Measurements from ENCODE around the gene NTM. TPM values are rescaled to one million over a fixed set of nuclear protein-coding genes. Genes with fewer than 3 reads are reported as not detected.
A peak's percentile ranks its signal among the peaks of the same experiment; 100 is the strongest.

NTM gene
- total and polyA plus RNA-seq, 2 donors (not counting 1 experiment from before 2014, with no cell fraction given): 12.3 to 28.6 TPM

- Histone ChIP-seq H3K36me3 (ENCODE audit: control insufficient read depth, insufficient read depth, low read length) (no peaks in the 10 kb centered on the region), H2AFZ (ENCODE audit: low read length) (no peak overlapping the region), H3K9me3 (ENCODE audit: control insufficient read depth, insufficient read depth, low read depth, low read length) (no peaks in the 10 kb centered on the region), H3K4me2 (ENCODE audit: extremely low read depth, insufficient read depth, low read length) (no peak overlapping the region), H3K4me3 (replicated peaks in 1 of 4; ENCODE audit: control extremely low read depth in 1 of 4, insufficient read depth in 1 of 4, low read depth in 3 of 4, low read length in 4 of 4) (no peak overlapping the region), H3K79me2 (ENCODE audit: control insufficient read depth, insufficient read depth, low read length) (no peaks in the 10 kb centered on the region), H3K27ac (ENCODE audit: insufficient read depth, low read length) (no peak overlapping the region), H3K4me1 (ENCODE audit: control insufficient read depth, extremely low read depth, insufficient read depth, low read length) (no peaks in the 10 kb centered on the region), H3K9ac (ENCODE audit: insufficient read depth, low read length) (no peak overlapping the region), H3K27me3 (ENCODE audit: control insufficient read depth, insufficient read depth, low read length) (no peaks in the 10 kb centered on the region), H4K20me1 (ENCODE audit: control insufficient read depth, extremely low read depth, insufficient read depth, low read length) (no peaks in the 10 kb centered on the region)
- peak in 1 of 2 donors; percentile 17 for DNase-seq (ENCODE audit: low read depth in 2 of 2)
- no peak for TF ChIP-seq CTCF (conservative IDR thresholded peaks at IDR 0.05 in 1 of 2, IDR thresholded peaks at IDR 0.05 in 1 of 2; ENCODE audit: low read depth in 1 of 2, low read length in 2 of 2)
- TF ChIP-seq EZH2 (IDR thresholded peaks at IDR 0.05; ENCODE audit: low read length, missing control alignments): no peak
These were observed 242.1 kb downstream of the NTM start for GRCh38 chr11:131612533-131612932.

- H3K9ac ChIP-seq (ENCODE audit: insufficient read depth, low read length): no peak overlapping the region
- no peak for TF ChIP-seq CTCF (conservative IDR thresholded peaks at IDR 0.05 in 1 of 2, IDR thresholded peaks at IDR 0.05 in 1 of 2; ENCODE audit: low read depth in 1 of 2, low read length in 2 of 2)
- no peak for TF ChIP-seq EZH2 (IDR thresholded peaks at IDR 0.05; ENCODE audit: low read length, missing control alignments)
These were observed 244.2 kb downstream of the NTM start for GRCh38 chr11:131614631-131615030.

GRCh38 chr11:131615611-131616010, 245.2 kb downstream of the NTM start:
- no peaks in the 10 kb centered on the region for H3K9me3 ChIP-seq (ENCODE audit: control insufficient read depth, insufficient read depth, low read depth, low read length)
- H4K20me1 ChIP-seq (ENCODE audit: control insufficient read depth, extremely low read depth, insufficient read depth, low read length): no peaks in the 10 kb centered on the region
- H3K4me1 ChIP-seq (ENCODE audit: control insufficient read depth, extremely low read depth, insufficient read depth, low read length): no peaks in the 10 kb centered on the region
- no peak overlapping the region for H3K4me2 ChIP-seq (ENCODE audit: extremely low read depth, insufficient read depth, low read length)
- H3K4me3 ChIP-seq (replicated peaks in 1 of 4; ENCODE audit: control extremely low read depth in 1 of 4, insufficient read depth in 1 of 4, low read depth in 3 of 4, low read length in 4 of 4): no peak overlapping the region
- no peak overlapping the region for H3K27ac ChIP-seq (ENCODE audit: insufficient read depth, low read length)
- TF ChIP-seq CTCF (conservative IDR thresholded peaks at IDR 0.05 in 1 of 2, IDR thresholded peaks at IDR 0.05 in 1 of 2; ENCODE audit: low read depth in 1 of 2, low read length in 2 of 2): no peak
- no peak for TF ChIP-seq EZH2 (IDR thresholded peaks at IDR 0.05; ENCODE audit: low read length, missing control alignments)
- H3K27me3 ChIP-seq (ENCODE audit: control insufficient read depth, insufficient read depth, low read length): no peaks in the 10 kb centered on the region
- H3K9ac ChIP-seq (ENCODE audit: insufficient read depth, low read length): no peak overlapping the region
- H3K79me2 ChIP-seq (ENCODE audit: control insufficient read depth, insufficient read depth, low read length): no peaks in the 10 kb centered on the region
- peak in 1 of 2 donors; percentile 60 for DNase-seq (ENCODE audit: low read depth in 2 of 2)
- H2AFZ ChIP-seq (ENCODE audit: low read length): no peak overlapping the region
- no peaks in the 10 kb centered on the region for H3K36me3 ChIP-seq (ENCODE audit: control insufficient read depth, insufficient read depth, low read length)

More at GRCh38 chr11:131614631-131615030, 244.2 kb downstream of the NTM start:
- no peak overlapping the region for H3K4me2 ChIP-seq (ENCODE audit: extremely low read depth, insufficient read depth, low read length)
- H3K27ac ChIP-seq (ENCODE audit: insufficient read depth, low read length): no peak overlapping the region
- no peaks in the 10 kb centered on the region for H3K27me3 ChIP-seq (ENCODE audit: control insufficient read depth, insufficient read depth, low read length)
- DNase-seq (ENCODE audit: low read depth in 2 of 2): no peak
- no peaks in the 10 kb centered on the region for H3K36me3 ChIP-seq (ENCODE audit: control insufficient read depth, insufficient read depth, low read length)
- no peaks in the 10 kb centered on the region for H3K79me2 ChIP-seq (ENCODE audit: control insufficient read depth, insufficient read depth, low read length)
- H3K4me3 ChIP-seq (replicated peaks in 1 of 4; ENCODE audit: control extremely low read depth in 1 of 4, insufficient read depth in 1 of 4, low read depth in 3 of 4, low read length in 4 of 4): no peak overlapping the region
- H4K20me1 ChIP-seq (ENCODE audit: control insufficient read depth, extremely low read depth, insufficient read depth, low read length): no peaks in the 10 kb centered on the region
- H3K9me3 ChIP-seq (ENCODE audit: control insufficient read depth, insufficient read depth, low read depth, low read length): no peaks in the 10 kb centered on the region
- no peak overlapping the region for H2AFZ ChIP-seq (ENCODE audit: low read length)
- H3K4me1 ChIP-seq (ENCODE audit: control insufficient read depth, extremely low read depth, insufficient read depth, low read length): no peaks in the 10 kb centered on the region
